ENCODE data around the gene NPBWR2.

The NPBWR2 gene

DNA sequence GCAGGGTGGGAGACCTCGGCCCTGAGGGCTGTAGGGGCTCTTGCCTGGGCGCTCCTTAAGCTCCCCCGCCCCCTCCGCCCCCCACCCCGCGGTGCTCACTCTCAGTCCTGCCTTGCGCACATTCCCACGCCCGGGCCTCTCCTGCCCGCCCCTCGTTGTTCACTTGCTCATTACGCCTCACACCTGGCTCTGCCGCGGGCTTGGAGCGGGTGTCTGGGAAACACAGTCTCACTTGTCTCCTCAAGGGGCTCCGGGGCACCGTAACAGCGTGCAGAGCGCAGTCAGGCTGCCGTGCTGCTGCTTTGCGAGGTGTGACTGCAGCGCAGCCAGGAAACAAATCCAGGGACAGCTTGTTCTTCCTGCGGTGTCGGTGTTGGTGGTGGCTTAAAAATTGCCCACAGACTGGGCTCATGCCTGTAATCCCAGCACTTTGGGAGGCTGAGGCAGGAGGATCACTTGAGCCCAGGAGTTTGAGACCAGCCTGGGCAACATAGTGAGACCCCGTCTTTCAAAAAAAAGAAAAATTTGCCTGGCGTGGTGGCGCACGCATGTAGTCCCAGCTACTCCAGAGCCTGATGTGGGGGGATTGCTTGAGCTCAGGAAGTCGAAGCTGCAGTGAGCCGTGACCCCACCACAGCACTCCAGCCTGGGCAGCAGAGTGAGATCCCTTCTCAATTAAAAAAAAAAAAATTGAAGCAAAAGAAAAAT lies 4.6 kb downstream of the NPBWR2 start:
- TF ChIP-seq ZFX (IDR thresholded peaks at IDR 0.05) = no peak
- TF ChIP-seq, protein P1, sequence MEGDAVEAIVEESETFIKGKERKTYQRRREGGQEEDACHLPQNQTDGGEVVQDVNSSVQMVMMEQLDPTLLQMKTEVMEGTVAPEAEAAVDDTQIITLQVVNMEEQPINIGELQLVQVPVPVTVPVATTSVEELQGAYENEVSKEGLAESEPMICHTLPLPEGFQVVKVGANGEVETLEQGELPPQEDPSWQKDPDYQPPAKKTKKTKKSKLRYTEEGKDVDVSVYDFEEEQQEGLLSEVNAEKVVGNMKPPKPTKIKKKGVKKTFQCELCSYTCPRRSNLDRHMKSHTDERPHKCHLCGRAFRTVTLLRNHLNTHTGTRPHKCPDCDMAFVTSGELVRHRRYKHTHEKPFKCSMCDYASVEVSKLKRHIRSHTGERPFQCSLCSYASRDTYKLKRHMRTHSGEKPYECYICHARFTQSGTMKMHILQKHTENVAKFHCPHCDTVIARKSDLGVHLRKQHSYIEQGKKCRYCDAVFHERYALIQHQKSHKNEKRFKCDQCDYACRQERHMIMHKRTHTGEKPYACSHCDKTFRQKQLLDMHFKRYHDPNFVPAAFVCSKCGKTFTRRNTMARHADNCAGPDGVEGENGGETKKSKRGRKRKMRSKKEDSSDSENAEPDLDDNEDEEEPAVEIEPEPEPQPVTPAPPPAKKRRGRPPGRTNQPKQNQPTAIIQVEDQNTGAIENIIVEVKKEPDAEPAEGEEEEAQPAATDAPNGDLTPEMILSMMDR (conservative IDR thresholded peaks at IDR 0.05) = no peak
- no peak overlapping the region for H3K27ac ChIP-seq

DNA sequence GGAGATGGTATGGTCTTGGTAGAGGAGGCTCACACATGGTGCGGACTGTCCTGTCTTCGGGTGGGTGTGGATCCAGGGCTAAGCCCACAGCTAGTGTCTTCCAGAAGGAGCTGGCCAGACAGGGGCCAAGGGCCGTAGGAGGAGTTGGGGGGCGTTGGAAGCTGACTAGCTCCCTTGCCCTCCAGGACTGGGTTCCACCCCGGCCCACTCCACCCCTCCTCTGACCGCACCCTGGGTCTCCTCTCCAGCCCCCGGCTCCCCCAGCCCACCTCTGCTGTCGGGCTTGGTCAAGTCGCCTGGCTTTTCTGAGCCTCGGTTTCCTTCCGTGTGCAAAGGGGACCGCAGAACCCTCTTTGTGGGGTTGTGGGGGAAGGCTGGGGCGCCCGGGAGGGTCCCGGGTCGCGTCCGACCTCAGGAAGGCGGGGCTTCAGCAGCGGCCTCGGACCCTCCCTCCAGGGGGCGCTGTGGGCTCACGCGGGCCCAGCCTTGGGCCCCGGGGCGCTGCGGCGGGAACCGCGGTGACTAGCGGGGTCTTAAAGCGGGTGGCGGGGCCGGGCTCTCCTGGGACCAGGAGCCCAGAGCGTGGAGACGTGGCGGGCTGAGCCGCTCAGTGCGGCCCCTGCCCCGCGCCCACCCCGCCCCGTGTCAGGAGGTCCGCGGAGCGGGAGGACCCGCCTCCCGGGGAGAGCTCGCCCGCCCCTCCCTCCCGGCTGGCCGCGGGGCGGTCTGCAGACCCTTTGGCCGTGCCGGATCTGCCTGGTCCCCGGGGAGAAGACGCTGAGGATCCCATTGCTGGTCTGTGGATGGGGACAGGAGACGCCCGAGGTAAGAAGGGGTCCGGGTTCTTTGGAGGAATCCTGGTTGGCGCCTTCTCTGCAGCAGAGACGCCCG lies 5.4 kb downstream of the NPBWR2 start:
- TF ChIP-seq, protein P1 (conservative IDR thresholded peaks at IDR 0.05) = peak; percentile 91
- no peak for TF ChIP-seq ZFX (IDR thresholded peaks at IDR 0.05)
- no peak overlapping the region for H3K27ac ChIP-seq

DNA sequence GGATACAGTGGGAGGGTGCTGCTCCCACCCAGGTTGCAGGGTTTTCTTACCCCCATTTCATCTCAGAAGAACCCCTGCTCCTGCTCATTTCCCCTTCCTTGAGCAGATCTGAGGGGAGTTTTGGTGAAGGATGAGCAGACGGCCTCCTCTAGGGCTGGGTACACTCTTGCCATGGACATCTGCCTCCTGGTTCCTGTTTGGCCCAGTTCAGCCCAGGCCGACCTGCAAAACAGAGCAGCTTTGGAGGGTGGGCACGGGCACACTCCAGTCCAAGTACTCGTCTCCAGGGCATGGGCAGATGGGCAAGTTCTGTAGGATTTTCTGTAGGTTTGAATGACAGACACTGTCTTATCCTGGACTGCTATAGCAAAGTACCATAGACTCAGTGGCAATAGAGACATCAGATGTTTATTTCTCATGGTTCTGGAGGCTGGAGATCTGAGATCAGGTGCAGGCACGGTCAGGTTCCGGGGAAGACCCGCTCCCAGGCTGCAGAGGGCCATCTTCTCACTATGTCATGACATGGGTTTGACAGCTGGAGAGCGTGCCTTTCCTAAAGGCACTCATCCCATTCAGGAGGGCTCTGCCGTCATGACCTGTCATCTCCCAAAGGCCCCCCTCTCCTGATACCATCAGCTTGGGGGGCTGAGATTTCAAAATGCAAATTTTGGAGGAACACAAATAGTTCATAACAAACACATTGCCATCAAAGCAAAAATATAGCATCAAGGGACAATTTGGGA lies 6.2 kb downstream of the NPBWR2 start:
- no peak for TF ChIP-seq ZFX (IDR thresholded peaks at IDR 0.05)
- TF ChIP-seq, protein P1 (conservative IDR thresholded peaks at IDR 0.05) = no peak
- H3K27ac ChIP-seq = no peak overlapping the region

DNA sequence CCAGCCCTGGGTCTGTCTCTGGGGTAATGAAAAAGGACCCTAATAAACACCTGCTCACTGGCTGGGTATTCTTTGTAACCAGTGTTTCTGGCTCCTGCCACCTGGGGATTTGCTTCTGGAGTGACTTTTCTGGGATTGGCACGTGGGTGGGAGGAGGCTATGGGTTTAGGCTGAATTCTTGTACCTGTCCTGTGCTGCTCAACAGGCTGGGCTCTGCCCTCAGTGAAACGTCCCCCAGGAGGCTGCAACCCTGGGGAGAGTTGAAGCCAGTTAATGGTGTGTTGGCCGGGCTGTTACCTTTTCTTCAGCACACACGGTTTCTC lies 6.8 kb downstream of the NPBWR2 start:
- TF ChIP-seq ZFX (IDR thresholded peaks at IDR 0.05) = no peak
- TF ChIP-seq, protein P1 (conservative IDR thresholded peaks at IDR 0.05) = no peak
- no peak overlapping the region for H3K27ac ChIP-seq

DNA sequence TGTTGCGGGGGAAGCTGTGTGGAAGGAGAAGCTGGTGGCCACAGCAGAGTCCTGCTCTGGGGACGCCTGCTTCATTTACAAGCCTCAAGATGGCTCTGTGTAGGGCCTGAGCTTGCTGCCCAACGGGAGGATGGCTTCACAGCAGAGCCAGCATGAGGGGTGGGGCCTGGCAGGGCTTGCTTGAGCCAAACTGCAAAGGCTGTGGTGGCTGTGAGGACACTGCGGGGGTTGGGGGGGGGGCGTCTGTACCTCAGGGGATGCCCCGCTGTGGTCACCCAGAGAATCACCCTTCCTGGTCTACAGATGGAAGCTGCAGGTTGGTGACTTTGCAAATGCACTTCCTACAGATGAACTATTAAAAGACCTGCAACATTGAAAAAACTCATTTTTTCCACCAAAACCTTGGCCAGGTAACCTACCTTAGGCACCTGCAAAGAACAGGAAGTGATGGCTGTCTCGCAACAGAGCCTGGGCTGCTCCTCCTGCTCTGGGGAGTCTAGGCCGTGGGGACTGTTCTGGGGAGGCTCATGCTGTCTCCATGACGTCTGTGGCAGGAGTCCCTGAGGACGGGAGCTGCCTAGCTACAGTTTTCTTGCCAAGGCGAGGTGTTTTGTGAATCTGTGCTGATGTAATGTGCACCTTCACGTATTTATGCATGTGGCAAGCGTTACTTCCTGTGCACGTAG lies 7.3 kb downstream of the NPBWR2 start:
- TF ChIP-seq, protein P1 (conservative IDR thresholded peaks at IDR 0.05) = no peak
- no peak for TF ChIP-seq ZFX (IDR thresholded peaks at IDR 0.05)
- no peak overlapping the region for H3K27ac ChIP-seq

DNA sequence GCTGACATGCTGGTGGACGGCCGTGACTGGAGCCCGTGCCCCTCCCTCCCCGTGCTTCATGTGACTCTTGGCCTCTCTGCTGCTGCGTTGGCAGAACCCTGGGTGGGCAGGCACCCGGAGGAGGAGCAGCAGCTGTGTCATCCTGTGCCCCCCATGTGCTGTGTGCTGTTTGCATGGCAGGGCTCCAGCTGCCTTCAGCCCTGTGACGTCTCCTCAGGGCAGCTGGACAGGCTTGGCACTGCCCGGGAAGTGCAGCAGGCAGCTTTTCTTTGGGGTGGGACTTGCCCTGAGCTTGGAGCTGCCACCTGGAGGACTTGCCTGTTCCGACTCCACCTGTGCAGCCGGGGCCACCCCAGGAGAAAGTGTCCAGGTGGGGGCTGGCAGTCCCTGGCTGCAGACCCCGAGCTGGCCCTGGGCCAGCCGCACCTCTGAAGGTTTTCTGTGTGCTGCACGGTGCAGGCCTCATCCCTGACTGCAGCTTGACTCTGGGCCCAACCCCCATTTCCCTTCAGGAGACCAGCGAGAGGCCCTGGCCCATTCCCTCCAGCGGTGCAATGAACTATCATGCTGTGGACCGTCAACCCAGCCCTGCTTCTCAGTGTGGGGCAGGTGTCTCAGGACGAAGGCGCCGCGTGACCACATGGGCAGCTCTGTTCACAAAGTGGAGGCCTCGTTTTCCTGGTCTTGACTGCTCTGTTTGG lies 8.1 kb downstream of the NPBWR2 start:
- TF ChIP-seq, protein P1 (conservative IDR thresholded peaks at IDR 0.05) = no peak
- no peak for TF ChIP-seq ZFX (IDR thresholded peaks at IDR 0.05)
- no peak overlapping the region for H3K27ac ChIP-seq
